GM12892 (cell line): ENCODE measurements around the gene OR5AR1.

Experiments used
- POLR2AphosphoS5 ChIP-seq: IDR thresholded peaks from 2 replicates; pipeline ENCODE4 v1.6.1; 2011; ENCODE audit warnings: low read depth, low read length, control low read depth
- TAF1 ChIP-seq: IDR thresholded peaks from 2 replicates; pipeline ENCODE4 v1.6.1; 2011; ENCODE audit warnings: low read depth, mild to moderate bottlenecking, control low read depth, low read length, borderline replicate concordance

GRCh38 chr11:56642339-56642738 is 21.1 kb upstream of the OR5AR1 start, which contains the start of gene OR5AP2:
- TF ChIP-seq TAF1: no peak
- TF ChIP-seq POLR2AphosphoS5: no peak
